ENCODE data around the gene DDC. TPM values are rescaled to one million over a fixed set of nuclear protein-coding genes. Genes with fewer than 3 reads are reported as not detected.
"Not testable (repeated sequence)": the region's sequence is repeated elsewhere in the genome, so short reads cannot be mapped to it uniquely, and the experiment has no call there.

DDC gene
- total RNA-seq, 1 donor = not detected

DNA sequence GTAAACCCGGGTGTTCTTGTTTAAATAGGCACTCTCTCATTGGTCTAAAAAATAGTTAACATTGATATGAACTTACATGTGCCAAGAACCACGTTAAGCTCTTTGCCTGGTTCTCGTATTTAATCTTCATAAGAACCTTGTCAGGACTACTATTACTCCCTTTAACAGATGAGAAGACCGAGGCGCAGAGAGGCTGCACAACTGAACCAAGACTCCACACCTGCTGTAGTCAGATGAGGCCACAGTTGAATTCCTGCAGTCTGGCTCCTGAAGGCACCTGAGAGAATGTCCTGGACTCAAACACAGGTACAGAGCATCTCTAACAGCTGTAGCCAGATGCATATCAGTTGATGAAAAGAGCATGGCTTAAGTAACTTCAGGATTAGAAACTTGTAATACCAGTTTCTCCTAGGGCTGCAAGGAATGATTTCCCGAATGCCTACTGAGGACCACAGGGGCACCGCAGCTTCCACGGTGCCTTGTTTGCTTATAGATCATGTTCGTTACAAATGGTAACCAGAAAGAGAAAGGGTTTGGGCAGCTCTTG is 9.5 kb downstream of the DDC start:
- no peak overlapping the region for H3K4me3 ChIP-seq (ENCODE audit: low read depth, low read length)

DNA sequence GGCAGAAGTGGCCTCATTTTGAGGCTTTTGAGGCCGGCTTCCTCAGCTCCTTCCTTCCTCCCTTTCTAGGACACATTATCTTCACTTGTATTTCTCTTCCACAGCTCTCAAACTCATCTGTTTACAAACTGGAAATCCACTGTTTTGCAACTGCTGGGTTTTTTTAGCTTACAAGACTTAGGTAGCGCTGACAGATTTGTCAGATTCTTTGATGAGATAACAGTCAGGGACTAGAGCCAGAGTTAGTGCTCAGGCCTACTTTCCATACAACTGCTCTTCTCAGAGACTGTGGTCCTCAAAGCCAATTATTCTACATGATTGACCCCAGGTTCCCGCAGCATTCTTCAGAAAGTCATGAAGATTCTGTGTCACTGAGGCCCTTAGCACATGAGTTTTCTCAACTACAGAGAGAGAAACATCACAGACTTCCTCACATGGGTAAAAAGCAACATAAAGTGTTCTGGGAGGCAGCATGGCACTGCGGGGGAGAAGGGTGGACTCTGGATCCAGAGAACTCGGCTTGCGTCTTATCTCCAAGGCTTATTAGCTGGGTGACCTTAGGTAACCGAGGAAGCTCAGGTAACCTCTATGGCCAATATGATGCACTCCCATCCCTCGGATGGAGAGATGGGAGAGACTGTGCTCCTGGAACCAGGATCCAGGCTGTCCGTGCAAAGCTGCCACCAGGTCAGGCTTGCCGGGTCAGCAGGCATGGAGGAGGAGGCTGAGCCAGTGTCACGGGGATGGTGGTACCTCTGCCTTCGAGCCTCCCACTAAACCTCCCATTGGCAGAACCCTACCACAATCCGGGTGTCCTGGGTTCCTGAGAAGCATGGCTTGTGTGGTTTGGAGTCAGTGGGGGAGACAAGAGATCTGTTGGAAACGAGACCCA is 10.5 kb downstream of the DDC start:
- no peak overlapping the region for H3K4me3 ChIP-seq (ENCODE audit: low read depth, low read length)
- DNase-seq (ENCODE audit: low read depth) = no peak
- TF ChIP-seq, protein P1, sequence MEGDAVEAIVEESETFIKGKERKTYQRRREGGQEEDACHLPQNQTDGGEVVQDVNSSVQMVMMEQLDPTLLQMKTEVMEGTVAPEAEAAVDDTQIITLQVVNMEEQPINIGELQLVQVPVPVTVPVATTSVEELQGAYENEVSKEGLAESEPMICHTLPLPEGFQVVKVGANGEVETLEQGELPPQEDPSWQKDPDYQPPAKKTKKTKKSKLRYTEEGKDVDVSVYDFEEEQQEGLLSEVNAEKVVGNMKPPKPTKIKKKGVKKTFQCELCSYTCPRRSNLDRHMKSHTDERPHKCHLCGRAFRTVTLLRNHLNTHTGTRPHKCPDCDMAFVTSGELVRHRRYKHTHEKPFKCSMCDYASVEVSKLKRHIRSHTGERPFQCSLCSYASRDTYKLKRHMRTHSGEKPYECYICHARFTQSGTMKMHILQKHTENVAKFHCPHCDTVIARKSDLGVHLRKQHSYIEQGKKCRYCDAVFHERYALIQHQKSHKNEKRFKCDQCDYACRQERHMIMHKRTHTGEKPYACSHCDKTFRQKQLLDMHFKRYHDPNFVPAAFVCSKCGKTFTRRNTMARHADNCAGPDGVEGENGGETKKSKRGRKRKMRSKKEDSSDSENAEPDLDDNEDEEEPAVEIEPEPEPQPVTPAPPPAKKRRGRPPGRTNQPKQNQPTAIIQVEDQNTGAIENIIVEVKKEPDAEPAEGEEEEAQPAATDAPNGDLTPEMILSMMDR (IDR thresholded peaks at IDR 0.05; ENCODE audit: insufficient read depth, low read depth, low read length) = no peak

More for the DNA sequence above, 9.5 kb downstream of the DDC start:
- DNase-seq (ENCODE audit: low read depth) = no peak
- TF ChIP-seq, protein P1 (IDR thresholded peaks at IDR 0.05; ENCODE audit: insufficient read depth, low read depth, low read length) = no peak

DNA sequence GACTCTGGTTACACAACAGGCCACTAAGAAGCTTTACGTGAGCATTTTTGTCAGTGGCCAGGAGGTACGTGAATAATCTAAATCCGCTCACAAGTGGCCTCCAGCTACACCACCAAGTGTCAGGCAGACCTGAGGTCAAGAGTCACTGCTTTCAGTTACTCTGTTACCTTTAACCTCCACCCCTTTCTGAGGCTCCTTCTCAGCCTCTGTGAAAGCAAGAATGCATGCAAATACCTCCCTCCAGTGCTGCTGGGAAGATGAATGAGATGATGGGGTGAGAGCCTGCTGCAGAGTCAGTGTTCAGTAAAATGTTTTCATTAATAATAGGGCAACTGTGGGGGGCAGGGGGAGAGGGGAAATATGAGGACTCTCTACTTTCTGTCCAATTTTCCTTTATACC is 11.2 kb downstream of the DDC start:
- no peak overlapping the region for H3K4me3 ChIP-seq (ENCODE audit: low read depth, low read length)
- TF ChIP-seq, protein P1 (IDR thresholded peaks at IDR 0.05; ENCODE audit: insufficient read depth, low read depth, low read length) = no peak
- DNase-seq (ENCODE audit: low read depth) = no peak

DNA sequence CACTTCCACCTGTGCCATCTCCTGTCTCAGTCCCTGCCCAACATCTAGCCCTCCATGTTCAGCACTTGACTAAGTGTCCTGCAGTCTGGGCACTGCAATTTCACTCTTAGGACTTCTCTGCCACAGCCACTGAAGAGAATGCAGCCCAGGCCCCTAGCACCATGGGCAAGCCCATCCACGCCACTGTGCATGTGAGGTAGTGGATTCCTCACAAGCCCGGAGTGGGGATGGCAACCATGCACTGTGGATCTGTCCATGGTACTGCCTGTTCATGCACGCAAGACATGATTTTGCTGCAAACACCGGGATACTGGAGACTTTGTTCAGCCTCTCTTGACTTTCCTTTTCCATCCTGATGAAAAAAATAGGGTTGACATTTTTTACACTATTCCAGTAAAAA is 12.3 kb downstream of the DDC start:
- H3K4me3 ChIP-seq (ENCODE audit: low read depth, low read length) = no peak overlapping the region
- DNase-seq (ENCODE audit: low read depth) = peak; percentile 63
- TF ChIP-seq, protein P1 (IDR thresholded peaks at IDR 0.05; ENCODE audit: insufficient read depth, low read depth, low read length) = no peak

DNA sequence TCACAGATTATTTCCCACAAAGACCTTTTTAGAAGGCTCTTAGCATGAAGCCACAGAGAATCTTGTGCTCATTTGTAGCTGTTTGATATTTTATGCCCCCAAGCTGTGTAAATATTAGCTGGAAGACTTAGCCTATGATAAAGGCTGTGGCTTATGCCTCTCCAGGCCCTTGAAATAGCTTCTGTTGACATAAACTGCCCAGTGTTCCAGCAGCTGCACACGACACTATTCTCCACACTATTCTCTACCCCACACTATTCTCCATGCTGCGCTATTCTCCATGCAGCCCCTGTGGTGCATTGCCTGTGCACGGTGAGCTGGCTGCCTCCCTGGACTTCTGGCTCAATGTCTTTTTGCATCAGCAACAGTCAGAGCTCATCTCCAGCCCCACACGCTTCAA is 13.1 kb downstream of the DDC start:
- DNase-seq (ENCODE audit: low read depth) = no peak
- TF ChIP-seq, protein P1 (IDR thresholded peaks at IDR 0.05; ENCODE audit: insufficient read depth, low read depth, low read length) = no peak
- H3K4me3 ChIP-seq (ENCODE audit: low read depth, low read length) = no peak overlapping the region

DNA sequence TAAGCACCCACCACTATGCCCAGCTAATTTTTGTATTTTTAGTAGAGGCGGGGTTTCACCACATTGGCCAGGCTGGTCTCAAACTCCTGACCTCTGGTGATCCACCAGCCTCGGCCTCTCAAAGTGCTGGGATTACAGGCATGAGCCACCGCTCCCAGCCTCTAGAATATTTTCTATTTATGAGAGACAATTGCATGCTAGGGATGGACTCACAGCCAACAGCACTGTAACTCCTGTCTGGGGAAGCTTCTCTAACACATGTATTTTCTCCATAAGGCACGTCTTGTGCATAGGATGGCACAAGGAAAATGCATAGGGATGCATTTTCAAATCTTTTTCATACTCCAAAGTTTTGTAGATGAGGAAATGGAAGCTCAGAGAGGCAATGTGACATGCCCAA is 19.6 kb downstream of the DDC start:
- H3K4me3 ChIP-seq (ENCODE audit: low read depth, low read length); DNase-seq (ENCODE audit: low read depth): not testable (repeated sequence)

DNA sequence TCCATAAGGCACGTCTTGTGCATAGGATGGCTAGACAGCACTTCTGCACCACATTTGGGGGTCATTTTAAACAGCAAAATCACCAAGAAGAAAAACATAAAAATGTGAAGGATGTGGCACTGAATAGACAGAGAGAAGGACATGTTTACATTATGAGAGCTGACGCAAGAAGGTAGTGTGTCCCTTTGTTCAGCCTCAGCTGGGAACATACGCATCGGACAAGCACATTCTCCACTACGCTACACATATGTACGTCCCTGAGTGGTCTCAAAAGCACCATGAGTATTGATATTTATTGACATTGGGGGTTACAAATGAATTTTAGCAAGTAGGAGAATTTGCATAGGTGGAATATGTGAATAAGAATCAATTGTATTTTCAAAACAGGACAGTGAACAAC is 20.2 kb downstream of the DDC start:
- no peak for DNase-seq (ENCODE audit: low read depth)
- no peak overlapping the region for H3K4me3 ChIP-seq (ENCODE audit: low read depth, low read length)
- TF ChIP-seq, protein P1 (IDR thresholded peaks at IDR 0.05; ENCODE audit: insufficient read depth, low read depth, low read length) = no peak
